HG03469 (cell line): ENCODE data around the gene FBXL3.

Experiments
- ATAC-seq: cut with Tn5 transposase; IDR thresholded peaks from one replicate; pipeline ENCODE4 v1.9.1; 2021; ENCODE audit warnings: mild to moderate bottlenecking, moderate library complexity, moderate number of reproducible peaks; ENCODE audit not compliant: unreplicated experiment

FBXL3 gene, protein sequence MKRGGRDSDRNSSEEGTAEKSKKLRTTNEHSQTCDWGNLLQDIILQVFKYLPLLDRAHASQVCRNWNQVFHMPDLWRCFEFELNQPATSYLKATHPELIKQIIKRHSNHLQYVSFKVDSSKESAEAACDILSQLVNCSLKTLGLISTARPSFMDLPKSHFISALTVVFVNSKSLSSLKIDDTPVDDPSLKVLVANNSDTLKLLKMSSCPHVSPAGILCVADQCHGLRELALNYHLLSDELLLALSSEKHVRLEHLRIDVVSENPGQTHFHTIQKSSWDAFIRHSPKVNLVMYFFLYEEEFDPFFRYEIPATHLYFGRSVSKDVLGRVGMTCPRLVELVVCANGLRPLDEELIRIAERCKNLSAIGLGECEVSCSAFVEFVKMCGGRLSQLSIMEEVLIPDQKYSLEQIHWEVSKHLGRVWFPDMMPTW

DNA sequence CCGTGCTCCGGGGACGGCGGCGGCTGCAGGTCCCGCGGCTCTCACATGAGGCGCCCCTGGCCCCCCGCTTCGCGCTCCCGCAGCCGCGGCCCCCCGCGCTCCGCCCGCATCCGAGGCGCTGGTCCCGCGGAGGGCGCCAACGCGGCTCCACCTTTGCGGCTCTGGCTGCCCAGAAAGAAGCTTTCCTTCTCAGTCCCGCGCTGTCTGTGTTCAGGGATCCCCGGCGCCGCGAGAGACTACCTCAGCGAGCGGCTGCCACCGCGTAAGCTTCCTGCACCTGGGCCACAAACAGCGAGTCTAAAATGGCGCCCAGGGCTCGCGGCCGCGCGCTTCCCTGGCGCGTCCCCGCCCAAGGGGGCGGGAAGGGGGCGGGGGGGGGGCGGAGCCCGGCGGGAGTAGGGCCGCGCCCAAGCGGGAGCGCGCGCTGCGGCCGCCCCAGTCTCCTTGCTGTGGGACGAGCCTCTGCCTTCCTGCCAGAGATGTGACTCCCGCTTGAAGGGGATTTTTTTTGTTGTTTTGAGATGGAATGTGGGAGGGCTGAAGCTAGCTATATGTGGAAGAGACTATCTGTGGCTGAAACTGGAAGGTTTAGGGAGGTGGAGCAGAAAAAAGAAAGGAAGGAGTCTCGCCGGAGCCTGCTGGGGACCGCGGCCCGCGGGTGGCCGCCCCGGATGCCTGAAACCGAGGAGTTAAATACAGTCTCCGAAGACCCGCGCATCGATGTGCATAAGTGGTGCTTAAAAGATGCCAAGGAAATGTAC is at the start of gene FBXL3:
FBXL3 (minus strand) TSS at position 299 of the 761 bp plus-strand sequence. CDS start 5,299 bp downstream, outside the sequence.
- ATAC-seq, result peak; percentile 46

- no peak for ATAC-seq
Measured at GRCh38 chr13:77067519-77067918, 40.6 kb upstream of the FBXL3 start.

- ATAC-seq, result no peak
Measured at GRCh38 chr13:77065461-77066147, 38.6 kb upstream of the FBXL3 start.

DNA sequence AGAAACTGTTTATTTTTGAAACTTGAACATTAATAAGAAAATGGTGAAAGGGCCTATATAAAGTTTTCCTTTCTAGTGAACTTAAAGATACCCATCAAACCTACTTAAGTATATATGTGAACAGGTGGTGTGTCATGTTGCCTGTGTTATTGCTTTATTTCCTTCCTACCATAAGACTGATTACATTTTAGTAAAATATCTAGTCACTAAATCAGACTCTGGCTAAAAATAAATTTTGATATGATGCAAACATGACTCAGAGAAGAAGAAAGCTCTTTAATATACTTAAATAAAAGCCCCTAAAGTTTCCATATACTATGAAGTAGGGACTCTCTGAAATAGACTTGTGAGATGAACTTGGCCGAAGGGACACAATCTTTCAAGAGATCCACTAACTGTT is 35.1 kb upstream of the FBXL3 start:
- no peak for ATAC-seq

GRCh38 chr13:77061362-77061761 is 34.4 kb upstream of the FBXL3 start:
- ATAC-seq, result no peak

DNA sequence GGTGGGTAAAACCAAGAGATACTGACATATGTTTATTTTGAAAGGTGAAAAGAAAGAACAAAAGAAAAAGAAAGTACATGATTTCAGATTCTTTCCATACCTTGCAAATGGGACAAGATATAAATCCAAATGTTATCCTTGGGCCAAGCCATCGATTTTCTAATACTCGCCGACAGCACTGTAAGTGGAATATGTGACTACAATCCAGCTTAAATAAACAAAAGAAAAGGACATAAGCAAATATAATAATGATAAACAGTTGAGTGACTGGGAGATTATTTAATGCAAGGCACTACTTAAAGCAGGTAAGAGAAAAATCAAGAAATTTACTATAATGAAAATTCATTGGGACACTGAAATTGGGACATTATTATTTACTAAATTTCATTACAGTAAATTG is 29.9 kb upstream of the FBXL3 start:
- no peak for ATAC-seq

DNA sequence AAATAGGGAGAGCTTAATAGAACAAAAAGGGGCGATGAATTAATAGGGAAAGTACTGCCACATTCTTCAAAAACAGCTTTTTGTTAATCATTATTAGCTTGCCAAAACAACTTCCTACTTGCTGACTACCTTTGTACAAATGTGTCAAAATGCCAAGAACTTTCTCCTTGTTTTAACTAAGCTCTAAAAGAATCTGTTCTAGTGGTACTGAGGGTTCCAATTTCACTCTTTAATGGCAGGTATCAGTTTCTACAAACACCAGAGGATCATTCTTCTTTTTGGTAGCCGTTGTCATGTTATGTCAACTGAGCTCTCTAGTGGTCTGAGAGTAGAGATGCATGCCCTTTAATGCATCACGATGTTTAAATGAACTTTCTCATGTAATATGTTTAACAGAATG is 29.4 kb upstream of the FBXL3 start:
- no peak for ATAC-seq

- no peak for ATAC-seq
Measured at GRCh38 chr13:77055158-77055557, 28.2 kb upstream of the FBXL3 start.

- no peak for ATAC-seq
Measured at GRCh38 chr13:77053192-77053591, 26.2 kb upstream of the FBXL3 start.

DNA sequence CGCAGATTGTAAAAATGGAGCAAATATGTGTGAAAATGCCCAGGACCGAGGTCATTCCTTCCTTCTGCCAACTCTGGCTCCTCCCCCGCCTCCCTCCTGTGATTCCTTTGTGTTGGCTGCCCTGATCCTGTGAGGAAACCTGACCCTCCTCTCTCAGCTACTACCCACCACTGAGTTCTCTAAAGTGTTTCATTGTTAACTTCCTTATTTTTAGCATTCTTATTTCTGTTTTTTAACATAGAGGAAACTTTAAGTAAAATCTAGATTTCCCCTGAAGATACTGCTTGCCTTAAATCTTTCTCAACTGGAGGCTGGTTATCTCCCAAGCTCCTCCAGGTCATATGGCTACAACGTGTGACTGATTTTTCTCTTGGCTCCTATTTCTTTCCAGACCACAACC is 21.7 kb upstream of the FBXL3 start:
- ATAC-seq, result no peak

- no peak for ATAC-seq
Measured at GRCh38 chr13:77047649-77048343, 20.8 kb upstream of the FBXL3 start.

GRCh38 chr13:77042566-77043177 is 15.7 kb upstream of the FBXL3 start:
- ATAC-seq, result no peak

GRCh38 chr13:77040835-77041234 is 13.9 kb upstream of the FBXL3 start:
- ATAC-seq, result no peak

- ATAC-seq, result no peak
Measured at GRCh38 chr13:77040076-77040475, 13.1 kb upstream of the FBXL3 start.

DNA sequence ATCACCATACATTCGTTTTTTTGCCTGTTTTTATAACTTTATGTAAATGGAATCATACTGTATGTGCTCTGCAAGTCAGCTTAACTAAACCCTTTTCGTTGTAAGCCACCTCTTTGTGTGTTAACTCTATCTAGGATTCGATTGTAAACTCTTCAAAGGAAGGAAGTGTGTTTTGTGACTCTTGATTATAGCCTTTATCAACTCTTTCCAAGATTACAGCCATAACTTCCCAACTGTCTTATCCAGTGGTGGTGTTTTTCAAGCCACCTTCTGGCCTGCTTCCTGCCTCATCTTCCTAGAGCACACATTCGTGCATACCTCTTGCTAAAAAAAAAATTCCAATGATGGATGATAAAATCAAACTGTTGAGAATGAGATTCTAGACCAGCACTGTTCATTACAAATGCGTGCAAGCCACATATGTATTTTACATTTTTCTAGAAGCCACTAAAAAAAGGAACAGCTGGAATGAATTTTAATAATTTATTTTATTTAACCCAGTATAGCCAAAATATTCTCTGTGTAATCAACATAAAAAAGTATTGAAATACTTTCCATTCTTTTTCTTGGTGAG is 12.0 kb upstream of the FBXL3 start:
- no peak for ATAC-seq

DNA sequence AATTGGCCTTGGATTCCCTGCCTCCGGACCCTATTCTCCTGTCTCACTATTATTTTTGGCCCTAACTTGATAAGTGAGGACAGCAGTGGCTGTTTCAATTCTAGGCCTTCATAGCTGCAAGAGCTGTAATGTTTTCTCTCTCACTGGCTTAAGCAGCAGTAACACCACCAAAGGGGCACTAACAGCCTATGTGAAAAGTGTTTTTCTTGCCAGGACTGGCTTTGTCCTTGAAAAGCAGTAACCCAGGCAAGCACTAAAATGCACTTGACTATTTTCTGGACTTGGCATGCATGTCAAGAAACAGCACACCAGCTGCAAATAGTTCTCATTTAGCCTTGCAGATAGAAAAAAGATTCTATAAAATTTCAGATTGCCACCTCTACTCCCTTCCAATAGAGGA is 9.3 kb upstream of the FBXL3 start:
- no peak for ATAC-seq

GRCh38 chr13:77034881-77035280 is 7.9 kb upstream of the FBXL3 start:
- ATAC-seq, result no peak

DNA sequence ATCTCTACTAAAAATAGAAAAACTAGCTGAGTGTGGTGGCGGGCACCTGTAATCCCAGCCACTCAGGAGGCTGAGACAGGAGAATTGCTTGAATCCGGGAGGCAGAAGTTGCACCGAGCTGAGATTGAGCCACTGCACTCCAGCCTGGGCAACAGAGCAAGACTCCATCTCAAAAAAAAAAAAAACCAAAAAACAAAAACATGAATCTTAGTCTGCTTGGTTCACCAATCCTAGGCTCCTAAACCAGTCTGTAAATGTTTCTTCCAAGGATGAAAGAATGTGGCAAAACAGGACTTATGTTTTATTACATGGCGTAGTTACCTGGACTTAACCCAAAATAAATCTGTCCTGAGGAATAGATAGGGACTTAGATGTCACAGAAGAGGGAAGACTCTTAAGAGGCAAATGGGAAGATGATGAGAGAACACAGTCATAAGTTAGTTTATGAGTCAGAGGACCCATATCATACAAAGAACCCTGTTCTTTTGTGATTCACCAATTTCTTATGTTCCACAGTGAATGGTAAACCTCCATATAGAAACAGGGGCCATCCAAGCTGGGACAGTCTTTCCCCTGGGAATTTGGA is 6.9 kb upstream of the FBXL3 start:
- ATAC-seq, result no peak

GRCh38 chr13:77031656-77032243 is 4.8 kb upstream of the FBXL3 start:
- no peak for ATAC-seq
